Osteoblast (primary cell): ENCODE measurements around the gene TMEM69. TPM values are rescaled to one million over a fixed set of nuclear protein-coding genes. Genes with fewer than 3 reads are reported as not detected.
A peak's percentile ranks its signal among the peaks of the same experiment; 100 is the strongest.

Experiments
- DNase-seq: peaks from one replicate; pipeline ENCODE4 v3.0.0; 2011; ENCODE audit warnings: low spot score, mixed read lengths; ENCODE audit not compliant: insufficient read length; ENCODE audit errors: missing footprints
- H2AFZ ChIP-seq: 2 replicates; pipeline ENCODE4 v1.6.0; 2011; ENCODE audit warnings: mild to moderate bottlenecking, low read length
- H3K27ac ChIP-seq: 2 replicates; pipeline ENCODE4 v1.5.1; 2011; ENCODE audit warnings: mild to moderate bottlenecking, low read depth, low read length, moderate library complexity
- H3K27me3 ChIP-seq: 2 replicates; pipeline ENCODE4 v1.6.0; 2012; ENCODE audit warnings: mild to moderate bottlenecking, control low read depth, inconsistent platforms, low read length, moderate library complexity; ENCODE audit not compliant: insufficient read depth
- H3K36me3 ChIP-seq: 2 replicates; pipeline ENCODE4 v1.5.1; 2011; ENCODE audit warnings: mild to moderate bottlenecking, low read length, control low read depth, moderate library complexity; ENCODE audit not compliant: insufficient read depth
- H3K4me1 ChIP-seq: 2 replicates; pipeline ENCODE4 v1.5.1; 2011; ENCODE audit warnings: mild to moderate bottlenecking, low read length, control low read depth, moderate library complexity; ENCODE audit not compliant: insufficient read depth
- H3K4me2 ChIP-seq: 2 replicates; pipeline ENCODE4 v1.6.0; 2011; ENCODE audit warnings: mild to moderate bottlenecking, low read length; ENCODE audit not compliant: insufficient read depth
- H3K4me3 ChIP-seq: fragments of 200-600 bp; sonication (generic); 3 replicates; pipeline ENCODE4 v1.5.1; 2012; ENCODE audit warnings: mild to moderate bottlenecking, low read length, inconsistent platforms; ENCODE audit not compliant: insufficient read depth
- H3K79me2 ChIP-seq: 2 replicates; pipeline ENCODE4 v1.6.0; 2012; ENCODE audit warnings: mild to moderate bottlenecking, low read length, control low read depth, inconsistent platforms; ENCODE audit not compliant: insufficient read depth
- H3K9me3 ChIP-seq: 2 replicates; pipeline ENCODE4 v1.5.1; 2011; ENCODE audit warnings: low read depth, low read length, control low read depth
- H4K20me1 ChIP-seq: 2 replicates; pipeline ENCODE4 v1.6.0; 2012; ENCODE audit warnings: mild to moderate bottlenecking, low read length, control low read depth; ENCODE audit not compliant: insufficient read depth
- total RNA-seq: library from RNA; depleted of rRNA; stranded (reverse); fragments of >200 nt; gene quantifications from 2 replicates; pipeline ENCODE4 v1.2.3, GENCODE V29; 2012
- TF ChIP-seq, protein P1 (sequence below): IDR thresholded peaks from 2 replicates; pipeline ENCODE4 v1.5.1; 2011; ENCODE audit warnings: mild to moderate bottlenecking, low read depth, low read length, moderate library complexity; ENCODE audit errors: extremely low read depth

The TMEM69 gene
- total RNA-seq, 1 donor, result 10.5 TPM

DNA sequence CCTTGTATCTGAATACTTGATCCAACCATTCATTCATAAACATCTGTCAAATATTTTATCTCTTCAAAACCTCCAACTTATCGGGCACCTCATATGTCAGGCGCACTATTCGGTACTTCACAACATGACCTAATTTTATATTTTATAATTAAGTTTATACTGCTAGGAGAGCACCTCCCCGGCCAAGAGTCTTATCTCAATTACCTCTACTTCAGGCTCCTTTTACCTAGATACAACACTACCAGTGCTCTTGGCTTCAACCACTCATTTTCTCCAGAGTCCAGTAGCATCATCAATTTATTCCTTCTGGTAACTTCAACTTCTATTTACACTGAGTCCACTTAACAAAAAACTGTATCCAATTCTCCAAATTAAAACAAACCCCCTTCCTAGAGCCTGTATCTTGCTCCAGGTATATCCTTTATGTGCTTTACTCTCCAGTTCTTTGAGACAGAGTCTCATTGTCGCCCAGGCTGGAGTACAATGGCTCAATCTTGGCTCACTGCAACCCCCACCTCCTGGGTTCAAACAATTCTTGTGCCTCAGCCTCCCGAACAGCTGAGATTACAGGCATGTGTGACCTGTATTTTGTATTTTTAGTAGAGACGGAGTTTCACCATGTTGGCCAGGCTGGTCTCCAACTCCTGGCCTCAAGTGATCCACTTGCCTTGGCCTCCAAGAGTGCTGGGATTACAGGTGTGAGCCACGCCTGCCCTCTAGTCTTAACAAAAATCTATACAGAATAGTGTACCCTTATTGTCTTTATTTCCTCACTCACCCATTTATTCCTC is 20.5 kb upstream of the TMEM69 start:
- Histone ChIP-seq H3K27me3 (no peaks in the 10 kb centered on the region), H3K79me2 (peaks cover 98% of the 10 kb centered on the region), H3K9me3 (no peaks in the 10 kb centered on the region), H3K4me3 (no peak overlapping the region), H2AFZ (no peak overlapping the region), H3K4me2 (no peak overlapping the region), H3K36me3 (no peaks in the 10 kb centered on the region), H3K4me1 (peaks cover 16% of the 10 kb centered on the region), H4K20me1 (peaks cover 55% of the 10 kb centered on the region), H3K27ac (no peak overlapping the region)
- no peak for DNase-seq
- TF ChIP-seq, protein P1, sequence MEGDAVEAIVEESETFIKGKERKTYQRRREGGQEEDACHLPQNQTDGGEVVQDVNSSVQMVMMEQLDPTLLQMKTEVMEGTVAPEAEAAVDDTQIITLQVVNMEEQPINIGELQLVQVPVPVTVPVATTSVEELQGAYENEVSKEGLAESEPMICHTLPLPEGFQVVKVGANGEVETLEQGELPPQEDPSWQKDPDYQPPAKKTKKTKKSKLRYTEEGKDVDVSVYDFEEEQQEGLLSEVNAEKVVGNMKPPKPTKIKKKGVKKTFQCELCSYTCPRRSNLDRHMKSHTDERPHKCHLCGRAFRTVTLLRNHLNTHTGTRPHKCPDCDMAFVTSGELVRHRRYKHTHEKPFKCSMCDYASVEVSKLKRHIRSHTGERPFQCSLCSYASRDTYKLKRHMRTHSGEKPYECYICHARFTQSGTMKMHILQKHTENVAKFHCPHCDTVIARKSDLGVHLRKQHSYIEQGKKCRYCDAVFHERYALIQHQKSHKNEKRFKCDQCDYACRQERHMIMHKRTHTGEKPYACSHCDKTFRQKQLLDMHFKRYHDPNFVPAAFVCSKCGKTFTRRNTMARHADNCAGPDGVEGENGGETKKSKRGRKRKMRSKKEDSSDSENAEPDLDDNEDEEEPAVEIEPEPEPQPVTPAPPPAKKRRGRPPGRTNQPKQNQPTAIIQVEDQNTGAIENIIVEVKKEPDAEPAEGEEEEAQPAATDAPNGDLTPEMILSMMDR, result no peak

DNA sequence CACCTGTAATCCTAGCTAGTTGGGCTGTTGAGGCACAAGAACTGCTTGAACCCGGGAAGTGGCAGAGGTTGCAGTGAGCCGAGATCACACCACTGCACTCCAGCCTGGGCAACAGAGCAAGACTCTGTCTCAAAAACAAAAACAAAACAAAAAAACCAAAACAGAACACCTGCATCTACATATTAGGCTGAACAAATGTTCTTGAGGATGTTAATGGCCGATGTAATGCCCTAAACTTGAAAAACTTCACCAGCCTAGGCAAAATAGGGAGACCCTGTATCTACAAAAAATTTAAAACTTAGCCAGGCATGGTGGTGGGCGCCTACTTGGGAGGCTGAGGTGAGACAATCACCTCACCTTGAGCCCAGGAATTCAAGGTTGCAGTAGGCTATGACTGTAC is 19.5 kb upstream of the TMEM69 start:
- Histone ChIP-seq H3K79me2 (peaks cover 98% of the 10 kb centered on the region), H3K27me3 (no peaks in the 10 kb centered on the region), H3K36me3 (no peaks in the 10 kb centered on the region), H3K4me1 (peaks cover 16% of the 10 kb centered on the region), H3K4me2 (no peak overlapping the region), H3K9me3 (no peaks in the 10 kb centered on the region), H3K27ac (peak overlapping the region; percentile 37), H3K4me3 (no peak overlapping the region), H2AFZ (no peak overlapping the region), H4K20me1 (peaks cover 58% of the 10 kb centered on the region)
- TF ChIP-seq, protein P1, result no peak
- DNase-seq, result no peak

DNA sequence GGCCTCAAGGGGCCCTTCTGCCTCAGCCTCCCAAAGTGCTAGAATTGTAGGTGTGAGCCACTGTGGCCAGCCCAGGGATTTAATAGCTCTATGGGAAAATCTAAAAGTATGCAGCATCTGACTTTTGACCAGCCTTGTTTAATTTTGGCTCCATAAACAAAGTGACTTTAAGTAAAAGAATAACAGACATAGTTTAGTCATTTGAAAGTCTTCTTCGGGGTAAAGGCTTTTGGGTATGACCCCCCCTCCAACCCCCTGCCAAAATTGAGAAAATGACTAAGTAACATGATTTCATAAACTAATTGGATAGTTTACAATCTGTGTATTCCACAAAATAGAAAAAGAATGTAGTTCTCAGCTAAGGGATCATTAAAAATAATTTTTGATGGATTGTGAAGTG is 18.6 kb upstream of the TMEM69 start:
- H3K27ac ChIP-seq, result peak overlapping the region; percentile 37
- H3K27me3 ChIP-seq, result no peaks in the 10 kb centered on the region
- DNase-seq, result peak; percentile 72
- peaks cover 99% of the 10 kb centered on the region for H3K79me2 ChIP-seq
- peaks cover 66% of the 10 kb centered on the region for H4K20me1 ChIP-seq
- no peak overlapping the region for H2AFZ ChIP-seq
- no peak overlapping the region for H3K4me2 ChIP-seq
- H3K36me3 ChIP-seq, result no peaks in the 10 kb centered on the region
- H3K4me1 ChIP-seq, result peaks cover 16% of the 10 kb centered on the region
- no peak overlapping the region for H3K4me3 ChIP-seq
- TF ChIP-seq, protein P1, result no peak
- H3K9me3 ChIP-seq, result no peaks in the 10 kb centered on the region

DNA sequence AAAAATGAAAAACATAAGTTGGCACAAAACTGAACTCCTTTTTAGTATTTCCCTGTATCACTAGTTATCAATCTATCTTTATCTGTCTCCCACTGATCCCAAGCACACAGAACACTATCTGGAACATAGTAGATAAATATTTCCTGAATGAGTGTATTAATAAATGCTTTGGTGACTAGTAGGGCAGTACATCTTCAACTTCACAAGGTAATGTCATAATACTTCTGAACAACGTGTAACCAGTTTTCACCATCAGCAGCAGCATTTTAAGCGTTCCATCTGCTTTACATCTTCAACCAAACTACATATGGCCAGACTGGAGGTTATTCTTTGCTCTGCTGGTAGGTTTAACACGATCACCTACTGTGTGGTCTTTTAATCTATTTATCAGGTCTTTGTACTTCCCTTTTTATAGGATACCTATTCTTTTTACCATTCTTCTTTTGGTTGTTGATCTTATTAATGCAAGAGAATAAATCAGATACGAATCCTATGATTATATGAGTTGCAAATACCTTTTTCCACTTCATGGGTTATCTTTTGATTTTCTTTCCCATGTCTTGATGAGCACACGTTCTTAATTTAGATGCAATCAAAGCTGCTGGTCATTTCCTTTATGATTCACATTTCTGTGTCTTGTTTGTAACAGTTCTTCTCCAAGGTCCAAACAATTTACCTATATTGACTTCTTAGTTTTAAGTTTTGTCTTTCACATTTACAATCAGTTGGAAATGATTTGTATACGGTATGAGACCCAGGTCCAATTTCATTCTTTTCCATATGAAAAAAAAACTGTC is 17.9 kb upstream of the TMEM69 start:
- TF ChIP-seq, protein P1, result no peak
- no peaks in the 10 kb centered on the region for H3K36me3 ChIP-seq
- no peak overlapping the region for H3K4me2 ChIP-seq
- no peaks in the 10 kb centered on the region for H3K9me3 ChIP-seq
- H3K4me3 ChIP-seq, result no peak overlapping the region
- peak overlapping the region; percentile 19 for H3K27ac ChIP-seq
- peaks cover 71% of the 10 kb centered on the region for H4K20me1 ChIP-seq
- no peaks in the 10 kb centered on the region for H3K27me3 ChIP-seq
- H2AFZ ChIP-seq, result no peak overlapping the region
- peaks cover 99% of the 10 kb centered on the region for H3K79me2 ChIP-seq
- DNase-seq, result peak; percentile 8
- H3K4me1 ChIP-seq, result peaks cover 16% of the 10 kb centered on the region
